IPS DF 19.7 (cell line): ENCODE data around the gene AKT1.

Experiments used
- DNase-seq: peaks from one replicate; pipeline ENCODE4 v3.0.0-alpha.2; 2013; ENCODE audit warnings: low read depth, low spot score

Gene AKT1

GRCh38 chr14:104723651-104724406 lies 71.7 kb downstream of the AKT1 start, which contains the start of gene ADSS1:
Gene ADSS1 (plus strand): TSS chr14:104724229. CDS start chr14:104724271, 42 bp downstream.
- no peak for DNase-seq

DNA sequence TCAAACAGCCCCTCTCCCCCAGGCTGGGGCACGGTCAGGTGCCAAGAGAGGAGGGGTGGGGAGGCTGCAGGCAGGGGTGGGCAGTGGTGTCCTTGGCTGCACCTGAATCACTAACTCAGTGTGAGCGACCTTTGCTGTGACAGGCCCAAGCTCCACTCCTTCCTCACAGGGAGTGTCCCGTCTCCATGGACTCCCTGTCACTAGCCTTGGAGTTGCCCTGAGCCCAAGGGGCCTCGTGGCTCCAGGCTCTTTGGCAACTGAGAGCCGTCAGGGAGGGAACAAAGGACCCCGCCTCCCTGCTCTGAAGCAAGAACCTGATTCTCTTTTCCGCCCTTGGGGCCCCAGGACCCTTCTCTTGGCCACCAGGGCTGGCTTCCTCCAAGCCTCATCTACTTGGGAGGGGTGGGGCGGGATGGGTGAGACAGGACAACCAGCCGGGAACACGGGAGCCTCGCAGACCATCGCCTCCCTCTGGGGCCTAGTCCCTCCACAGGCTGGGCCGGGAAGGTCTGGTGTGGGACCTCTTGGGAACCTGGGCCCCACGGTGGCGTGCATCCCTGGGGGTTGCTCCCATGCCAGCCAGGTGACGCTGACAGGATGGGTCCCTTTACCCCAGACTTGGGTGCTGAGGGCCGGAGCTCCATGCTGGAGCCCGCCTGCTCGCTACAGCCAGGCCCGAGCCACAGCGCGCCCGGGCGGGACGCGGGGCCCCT lies 72.5 kb downstream of the AKT1 start:
- DNase-seq = no peak

- DNase-seq = no peak
These were observed 73.8 kb downstream of the AKT1 start for GRCh38 chr14:104721505-104722431.
